Measurements from ENCODE around the gene SPRN.
"Not testable (repeated sequence)": the region's sequence is repeated elsewhere in the genome, so short reads cannot be mapped to it uniquely, and the experiment has no call there.

The SPRN gene

DNA sequence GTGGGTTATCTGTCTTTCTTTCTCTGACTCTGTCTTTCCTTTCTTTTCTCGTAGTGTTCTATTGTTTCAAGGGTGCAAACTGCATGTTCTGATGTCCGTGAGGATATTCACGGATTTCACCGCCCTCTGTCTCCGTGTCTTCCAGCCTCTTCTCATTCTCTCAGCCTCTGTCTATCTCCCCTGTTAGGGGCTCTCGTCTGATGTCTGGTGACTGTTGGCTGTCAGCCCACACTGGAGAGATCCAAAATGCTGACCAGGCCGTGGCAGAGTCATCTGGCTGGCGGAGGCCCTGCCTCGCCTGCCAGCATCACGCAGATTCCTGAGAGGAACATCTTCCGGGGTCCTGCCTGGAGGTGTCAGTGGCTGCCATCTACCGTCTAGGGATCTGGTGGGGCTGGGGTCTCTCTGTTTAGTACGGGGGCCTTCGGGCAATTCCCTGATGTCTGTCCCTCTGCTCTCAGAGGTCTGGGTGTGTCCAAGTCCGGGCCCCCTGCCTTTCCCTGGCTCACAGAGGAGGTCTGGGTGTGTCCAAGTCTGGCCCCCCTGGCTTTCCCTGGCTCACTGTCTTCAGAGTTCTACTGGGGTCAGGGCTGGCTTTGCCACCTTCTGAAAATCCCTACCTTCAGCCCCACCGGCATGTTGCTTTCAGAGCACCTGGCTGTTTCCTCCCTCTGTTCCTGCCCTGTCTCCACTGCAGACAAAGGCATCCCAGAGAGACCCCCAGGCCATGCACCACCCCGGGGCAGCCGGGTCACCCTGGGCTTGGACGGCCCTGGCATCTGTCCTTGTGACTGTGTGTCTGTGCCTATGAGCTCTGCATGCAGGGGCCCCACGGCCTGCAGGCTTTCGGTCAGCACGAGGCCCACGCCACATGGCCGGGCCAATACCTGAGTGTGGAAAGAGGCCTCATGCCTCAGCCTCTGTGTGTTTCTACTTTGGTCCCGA lies 15.4 kb upstream of the SPRN start:
- no peak for DNase-seq

GRCh38 chr10:133438711-133439273 lies 14.4 kb upstream of the SPRN start:
- no peak for DNase-seq

- not testable (repeated sequence) for DNase-seq
These were observed 8.4 kb upstream of the SPRN start for GRCh38 chr10:133432789-133433188.

DNA sequence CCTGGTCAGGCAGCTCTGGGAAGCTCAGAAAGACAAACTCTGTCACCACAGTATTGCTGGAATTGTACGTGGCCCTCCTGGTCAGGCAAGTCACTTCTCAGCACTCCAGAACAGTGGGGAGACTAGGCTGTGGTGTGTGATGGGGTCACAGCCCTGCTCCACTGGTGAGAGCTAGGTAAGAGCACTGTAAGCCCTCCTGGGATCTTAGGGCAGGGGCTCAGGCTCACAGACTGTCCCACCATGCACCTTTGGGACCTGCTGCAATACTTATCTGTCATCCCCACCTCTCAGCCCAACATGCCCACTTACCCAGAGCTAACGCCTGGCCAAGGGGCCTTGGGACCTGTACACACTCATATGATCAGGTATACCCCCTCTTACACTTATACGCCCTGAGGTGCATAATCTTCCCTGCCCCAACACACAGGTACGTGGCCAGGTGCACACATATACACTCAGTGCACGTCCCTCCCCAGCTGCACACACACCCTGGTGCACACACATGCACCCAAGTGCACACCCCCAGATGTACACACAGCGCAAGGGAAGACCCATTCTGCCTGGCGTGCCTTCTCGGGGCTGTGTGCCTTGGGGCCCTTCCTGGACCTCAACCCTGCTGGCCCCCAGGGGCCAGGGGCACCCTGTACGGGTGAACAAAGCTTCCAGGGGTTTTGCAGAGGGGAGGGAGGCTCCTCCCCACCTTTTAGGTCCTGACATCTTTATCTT lies 7.6 kb upstream of the SPRN start:
- not testable (repeated sequence) for DNase-seq

- DNase-seq, result not testable (repeated sequence)
These were observed 5.1 kb upstream of the SPRN start for GRCh38 chr10:133429571-133429970.

GRCh38 chr10:133424102-133424501 lies 323 bp downstream of the SPRN start:
- not testable (repeated sequence) for DNase-seq

DNA sequence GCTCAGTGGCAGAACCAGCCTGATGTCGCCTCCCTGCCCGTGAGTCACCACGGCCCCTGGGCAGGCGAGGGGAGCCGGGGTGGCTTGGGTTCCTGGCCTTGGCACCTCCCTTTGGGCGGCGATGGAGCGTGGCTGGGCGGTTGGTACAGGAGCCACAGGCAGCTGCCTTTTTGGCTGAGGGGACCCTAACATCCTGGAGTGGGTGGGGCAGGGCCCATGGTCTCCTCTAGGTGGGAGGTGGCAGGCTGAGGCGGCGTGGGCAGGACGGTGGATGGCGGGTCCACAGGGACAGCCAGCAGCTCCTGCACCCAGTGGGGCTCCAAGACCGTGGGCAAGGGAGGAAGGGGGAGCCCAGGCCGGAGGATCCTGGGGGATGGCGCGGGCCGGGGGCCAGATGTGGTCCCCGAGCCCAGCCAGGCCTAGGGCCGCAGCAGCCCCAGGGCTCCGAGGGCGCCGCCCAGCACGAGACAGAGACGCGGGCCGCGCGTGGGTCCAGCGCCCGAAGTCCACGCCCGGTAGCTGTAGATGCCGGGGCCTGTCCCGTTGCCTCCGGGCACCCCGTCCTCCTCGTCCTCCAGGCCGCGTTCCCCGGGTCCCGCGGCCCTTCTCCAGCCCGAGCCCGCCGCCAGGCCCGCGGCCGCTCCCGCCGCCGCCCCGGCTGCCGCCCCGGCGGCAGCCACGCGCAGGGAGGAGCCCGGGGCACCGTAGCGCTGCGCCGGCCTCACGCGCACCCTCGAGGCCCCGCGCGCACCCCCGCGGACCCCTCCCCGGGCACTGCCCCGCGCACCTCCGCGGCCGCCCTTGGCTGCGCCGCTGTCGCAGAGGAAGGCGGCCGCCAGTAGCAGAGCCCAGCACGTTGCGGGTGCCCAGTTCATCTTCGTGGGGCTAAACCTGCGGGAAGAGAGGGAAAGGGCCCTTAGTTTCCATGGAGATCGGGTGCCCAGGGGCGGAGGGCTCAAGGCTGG lies 1.3 kb downstream of the SPRN start:
- DNase-seq, result no peak

DNA sequence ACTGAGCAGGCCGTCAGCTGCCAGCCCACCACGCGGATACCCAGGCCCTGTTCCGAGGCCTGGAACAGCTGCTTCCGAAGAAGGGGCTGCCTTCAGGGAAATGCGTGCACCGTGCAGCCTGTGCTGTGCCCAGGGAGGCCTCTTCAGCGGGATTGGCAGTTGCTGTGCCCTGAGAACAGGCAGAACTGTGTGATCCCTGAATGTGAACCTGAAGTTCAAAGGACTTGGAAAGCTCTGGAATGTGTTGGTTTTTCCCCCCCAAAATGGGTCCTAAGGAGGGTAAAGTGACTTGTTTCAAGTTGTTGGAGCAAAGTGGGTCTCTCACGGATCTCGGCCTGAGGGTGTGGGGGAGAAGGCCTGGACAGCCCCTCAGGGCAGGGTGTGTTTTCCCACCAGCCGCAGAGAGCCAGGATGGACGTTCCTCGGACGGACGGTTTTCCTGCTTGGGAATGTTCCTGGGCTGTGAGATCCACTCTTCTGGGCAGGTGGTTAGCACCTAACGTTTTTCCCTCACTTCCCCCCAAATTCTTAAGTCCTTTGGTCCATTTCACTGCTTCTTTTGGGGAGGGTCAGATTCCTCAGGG lies 2.1 kb downstream of the SPRN start:
- no peak for DNase-seq

- DNase-seq, result no peak
These were observed 2.8 kb downstream of the SPRN start for GRCh38 chr10:133421336-133422222.

- no peak for DNase-seq
These were observed 3.8 kb downstream of the SPRN start for GRCh38 chr10:133420579-133420978.

- DNase-seq, result no peak
These were observed 4.4 kb downstream of the SPRN start for GRCh38 chr10:133420028-133420427.

DNA sequence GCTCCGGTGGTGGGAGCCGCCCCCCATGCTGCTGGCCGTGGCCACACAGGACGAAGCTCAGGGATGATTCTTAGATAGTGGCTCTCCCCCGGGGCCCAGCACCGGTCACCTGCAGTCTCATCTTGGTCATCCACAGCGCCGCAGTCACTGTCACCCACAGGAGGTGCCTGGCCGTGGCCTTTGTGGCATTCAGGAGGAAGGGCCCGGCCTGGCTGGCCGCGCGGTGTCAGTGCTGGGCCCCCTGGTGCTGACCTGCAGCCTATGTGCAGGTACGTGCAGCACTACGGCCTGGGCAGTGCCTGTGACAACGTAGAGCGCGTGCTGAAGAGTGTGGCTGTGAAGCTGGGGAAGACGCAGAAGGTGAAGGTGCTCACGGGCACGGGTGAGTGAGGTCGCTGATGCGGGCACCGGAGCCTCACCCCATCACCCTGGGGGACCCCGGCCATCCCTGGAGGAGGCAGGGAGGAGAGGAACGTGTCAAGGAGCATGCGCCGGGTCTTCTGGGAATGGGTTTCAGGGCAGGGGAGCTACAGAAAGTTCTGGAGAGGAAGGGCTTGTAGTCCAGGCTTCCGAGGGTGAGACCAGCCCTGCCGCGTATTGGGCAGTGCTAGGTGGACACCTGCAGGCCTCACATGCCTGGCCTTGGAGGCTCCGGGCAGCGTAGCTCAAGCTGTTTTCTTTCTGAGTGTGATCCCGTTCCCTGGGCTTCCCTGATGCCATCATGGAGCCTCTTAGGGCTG lies 5.0 kb downstream of the SPRN start:
- DNase-seq, result no peak

DNA sequence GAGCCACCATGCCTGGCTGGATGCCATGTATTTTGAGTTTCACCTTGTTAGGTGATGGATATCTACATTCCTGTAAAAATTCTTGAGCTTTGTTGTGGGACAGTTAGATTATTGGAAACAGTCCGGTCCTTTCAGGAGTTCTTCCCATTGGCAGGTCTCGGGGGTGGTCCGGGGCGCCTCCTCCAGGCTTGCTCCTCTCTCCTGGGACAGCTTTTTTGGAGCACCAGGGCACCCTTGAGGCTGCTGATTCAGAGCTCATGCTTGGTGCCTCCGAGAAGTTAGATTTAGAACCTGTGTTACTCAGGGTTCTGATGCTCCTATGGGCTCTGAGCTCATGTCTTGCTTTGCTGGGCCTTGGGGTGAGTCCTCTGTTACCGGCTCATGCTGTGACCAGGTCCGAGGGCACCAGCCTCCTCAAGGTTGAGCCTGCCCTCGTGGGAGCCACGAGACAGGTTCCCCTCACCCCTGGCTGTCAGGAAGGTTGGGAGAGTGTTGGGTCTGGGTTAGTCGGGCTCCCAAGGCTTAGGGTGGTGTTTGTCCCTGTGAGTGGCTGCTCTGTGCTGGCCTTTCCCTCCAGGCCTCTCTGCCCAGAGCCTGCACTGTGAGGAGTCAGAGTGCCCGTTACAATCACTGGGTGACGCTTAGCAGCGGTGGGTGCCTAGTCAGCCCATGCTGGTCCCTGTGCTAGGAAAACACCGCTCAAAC lies 6.0 kb downstream of the SPRN start:
- DNase-seq, result no peak

DNA sequence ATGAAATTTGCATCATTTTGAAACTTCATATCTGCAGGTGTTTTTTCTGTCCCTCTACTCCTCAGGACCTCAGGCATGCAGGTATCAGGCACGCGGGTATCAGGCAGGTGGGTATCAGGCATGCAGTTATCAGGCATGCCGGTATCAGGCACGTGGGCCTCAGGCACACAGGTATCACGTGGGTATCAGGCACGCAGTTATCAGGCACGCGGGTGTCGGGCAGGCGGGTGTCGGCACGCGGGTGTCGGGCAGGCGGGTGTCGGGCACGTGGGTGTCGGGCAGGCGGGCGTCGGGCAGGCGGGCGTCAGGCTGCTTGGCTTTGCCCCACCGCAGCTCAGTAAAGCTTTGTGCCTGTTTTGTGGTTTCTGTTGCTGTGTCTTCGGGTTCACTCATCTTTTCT lies 8.7 kb downstream of the SPRN start:
- no peak for DNase-seq

DNA sequence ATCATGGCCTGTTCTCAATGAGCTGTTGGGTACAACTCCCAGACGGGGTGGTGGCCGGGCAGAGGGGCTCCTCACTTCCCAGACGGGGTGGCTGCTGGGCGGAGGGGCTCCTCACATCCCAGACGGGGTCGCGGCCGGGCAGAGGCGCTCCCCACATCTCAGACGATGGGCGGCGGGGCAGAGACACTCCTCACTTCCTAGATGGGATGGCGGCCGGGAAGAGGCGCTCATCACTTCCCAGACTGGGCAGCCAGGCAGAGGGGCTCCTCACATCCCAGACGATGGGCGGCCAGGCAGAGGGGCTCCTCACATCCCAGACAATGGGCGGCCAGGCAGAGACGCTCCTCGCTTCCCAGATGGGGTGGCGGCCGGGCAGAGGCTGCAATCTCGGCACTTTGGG lies 10.0 kb downstream of the SPRN start:
- DNase-seq, result not testable (repeated sequence)

DNA sequence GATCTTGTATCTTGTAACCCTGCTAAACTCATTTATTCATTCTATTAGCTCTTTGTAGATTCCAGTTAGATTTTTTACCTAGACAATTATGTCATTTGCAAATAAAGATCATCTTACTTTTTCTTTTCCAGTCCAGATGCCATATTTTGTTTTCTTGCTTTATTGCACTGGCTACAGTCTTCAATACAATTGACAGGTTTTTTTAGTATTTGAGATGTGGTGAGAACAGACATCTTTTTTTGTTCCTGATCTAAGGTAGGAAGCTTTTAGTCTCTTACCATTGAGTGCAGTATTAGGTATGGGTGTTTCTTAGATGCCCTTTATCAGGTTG lies 12.1 kb downstream of the SPRN start:
- DNase-seq, result no peak

- no peak for DNase-seq
These were observed 12.7 kb downstream of the SPRN start for GRCh38 chr10:133411523-133412380.

- no peak for DNase-seq
These were observed 18.4 kb downstream of the SPRN start for GRCh38 chr10:133405844-133406527.

Data from effector CD8-positive, alpha-beta T cell (primary cell).